Measurements from ENCODE around the gene DHRS1.

DNA sequence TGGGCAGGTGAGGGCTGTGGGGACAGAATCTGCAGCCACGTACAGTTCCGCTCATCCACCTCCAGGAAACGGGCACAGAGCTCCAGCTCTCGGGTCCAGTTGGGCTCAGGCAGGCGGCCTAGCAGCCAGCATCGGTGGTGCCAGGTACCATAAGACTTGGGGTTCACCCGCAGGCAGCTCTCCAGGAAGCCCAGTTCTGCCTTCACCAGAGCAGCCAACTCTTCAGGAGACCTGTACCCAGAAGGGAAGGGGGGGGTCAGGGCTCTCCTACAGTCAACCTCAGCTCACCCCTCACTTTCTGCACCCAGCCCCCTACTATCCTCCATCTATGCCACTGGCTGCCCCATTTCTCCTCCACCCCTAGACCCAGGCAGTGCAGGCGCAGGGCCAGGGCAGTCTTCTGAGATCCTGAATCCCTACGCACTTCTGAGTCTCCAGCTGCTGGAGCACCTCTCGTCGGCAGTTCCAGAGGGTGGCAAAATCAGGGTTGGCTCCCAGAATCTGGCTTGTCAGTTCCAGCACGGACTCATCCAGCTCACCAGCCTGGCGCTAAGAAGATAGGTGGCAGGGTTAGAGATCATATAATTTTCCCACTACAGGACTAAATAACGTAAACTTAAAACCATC lies 29.6 kb downstream of the DHRS1 start:
- no peak for TF ChIP-seq CTCF (IDR thresholded peaks at IDR 0.05; ENCODE audit: low read depth, low read length)
- TF ChIP-seq EZH2phosphoT487 (IDR thresholded peaks at IDR 0.05; ENCODE audit: low read depth), result no peak

All from OCI-LY3 (cell line).